ENCODE data around the gene DRC7.

Gene DRC7

DNA sequence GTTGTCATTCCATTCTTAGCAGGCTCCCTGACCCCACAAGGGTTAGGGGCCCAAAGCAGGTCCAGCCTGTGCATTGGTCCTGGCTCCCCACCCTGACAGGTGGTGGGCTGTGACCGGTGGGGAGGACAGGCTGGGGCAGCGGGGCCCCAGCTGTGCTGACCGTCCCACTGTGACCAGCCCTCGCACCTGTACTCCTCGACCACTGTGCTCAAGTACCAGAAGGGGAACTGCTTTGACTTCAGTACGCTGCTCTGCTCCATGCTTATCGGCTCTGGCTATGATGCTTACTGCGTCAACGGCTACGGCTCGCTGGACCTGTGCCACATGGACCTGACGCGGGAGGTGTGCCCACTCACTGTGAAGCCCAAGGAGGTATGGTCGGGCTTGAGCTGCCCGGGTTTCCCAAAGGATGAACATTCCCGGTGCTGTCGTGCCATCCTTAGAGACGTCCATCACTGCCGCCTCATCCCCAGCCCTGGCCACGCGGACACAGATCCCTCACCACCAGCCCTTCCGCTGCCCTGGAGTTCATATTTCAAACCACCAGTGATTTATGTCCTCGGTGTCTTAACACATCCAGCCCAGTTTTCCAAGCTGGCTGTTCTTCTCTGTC, 7.3 kb downstream of the DRC7 start:
- TF ChIP-seq, protein P1, sequence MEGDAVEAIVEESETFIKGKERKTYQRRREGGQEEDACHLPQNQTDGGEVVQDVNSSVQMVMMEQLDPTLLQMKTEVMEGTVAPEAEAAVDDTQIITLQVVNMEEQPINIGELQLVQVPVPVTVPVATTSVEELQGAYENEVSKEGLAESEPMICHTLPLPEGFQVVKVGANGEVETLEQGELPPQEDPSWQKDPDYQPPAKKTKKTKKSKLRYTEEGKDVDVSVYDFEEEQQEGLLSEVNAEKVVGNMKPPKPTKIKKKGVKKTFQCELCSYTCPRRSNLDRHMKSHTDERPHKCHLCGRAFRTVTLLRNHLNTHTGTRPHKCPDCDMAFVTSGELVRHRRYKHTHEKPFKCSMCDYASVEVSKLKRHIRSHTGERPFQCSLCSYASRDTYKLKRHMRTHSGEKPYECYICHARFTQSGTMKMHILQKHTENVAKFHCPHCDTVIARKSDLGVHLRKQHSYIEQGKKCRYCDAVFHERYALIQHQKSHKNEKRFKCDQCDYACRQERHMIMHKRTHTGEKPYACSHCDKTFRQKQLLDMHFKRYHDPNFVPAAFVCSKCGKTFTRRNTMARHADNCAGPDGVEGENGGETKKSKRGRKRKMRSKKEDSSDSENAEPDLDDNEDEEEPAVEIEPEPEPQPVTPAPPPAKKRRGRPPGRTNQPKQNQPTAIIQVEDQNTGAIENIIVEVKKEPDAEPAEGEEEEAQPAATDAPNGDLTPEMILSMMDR (conservative IDR thresholded peaks at IDR 0.05; ENCODE audit: low read length): no peak
- no peak for DNase-seq (ENCODE audit: low read depth)
- no peak overlapping the region for H3K4me3 ChIP-seq (ENCODE audit: low read length)

GRCh38 chr16:57703416-57704010, 8.9 kb downstream of the DRC7 start:
- H3K4me3 ChIP-seq (ENCODE audit: low read length): no peak overlapping the region
- DNase-seq (ENCODE audit: low read depth): no peak
- TF ChIP-seq, protein P1 (conservative IDR thresholded peaks at IDR 0.05; ENCODE audit: low read length): no peak

GRCh38 chr16:57704011-57704904, 9.7 kb downstream of the DRC7 start:
- TF ChIP-seq, protein P1 (conservative IDR thresholded peaks at IDR 0.05; ENCODE audit: low read length): no peak
- no peak for DNase-seq (ENCODE audit: low read depth)
- no peak overlapping the region for H3K4me3 ChIP-seq (ENCODE audit: low read length)

DNA sequence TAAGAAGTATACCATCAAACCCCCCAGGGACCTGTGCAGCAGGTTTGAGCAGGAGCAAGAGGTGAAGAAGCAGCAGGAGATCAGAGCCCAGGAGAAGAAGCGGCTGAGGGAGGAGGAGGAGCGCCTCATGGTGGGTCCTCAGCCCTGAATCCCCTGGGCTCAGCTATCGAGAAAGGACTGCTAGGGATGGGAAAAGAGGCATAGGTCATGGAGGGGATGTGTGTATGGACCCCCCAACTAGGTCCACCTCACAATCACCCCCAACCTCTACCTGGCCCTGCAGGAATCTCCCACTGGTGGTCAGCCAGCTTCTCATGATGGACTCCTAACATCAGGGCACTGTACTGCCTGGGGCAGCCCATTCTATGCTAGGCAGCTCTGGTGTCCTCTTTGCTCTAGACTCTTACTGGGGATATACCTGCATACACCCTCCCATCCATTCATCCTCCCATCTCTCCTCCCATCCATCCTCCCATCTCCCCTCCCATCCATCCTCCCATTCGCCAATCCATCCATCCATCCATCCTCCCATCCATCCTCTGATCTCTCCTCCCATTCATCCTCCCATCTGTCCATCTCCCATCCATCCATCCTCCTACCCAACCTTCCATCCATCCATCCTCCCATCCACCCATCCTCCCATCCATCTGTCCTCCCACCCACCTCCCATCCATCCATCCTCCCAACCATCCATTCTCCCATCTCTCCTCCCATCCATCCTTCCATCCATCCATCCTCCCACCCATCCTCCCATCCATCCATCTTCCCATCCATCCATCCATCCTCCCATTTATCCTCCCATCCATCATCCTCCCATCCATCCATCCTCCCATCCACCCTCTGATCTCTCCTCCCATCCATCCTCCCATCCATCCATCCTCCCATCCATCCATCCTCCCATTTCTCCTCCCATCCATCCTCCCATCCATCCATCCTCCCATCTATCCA, 10.6 kb downstream of the DRC7 start:
- no peak for DNase-seq (ENCODE audit: low read depth)
- TF ChIP-seq, protein P1 (conservative IDR thresholded peaks at IDR 0.05; ENCODE audit: low read length): no peak
- no peak overlapping the region for H3K4me3 ChIP-seq (ENCODE audit: low read length)

DNA sequence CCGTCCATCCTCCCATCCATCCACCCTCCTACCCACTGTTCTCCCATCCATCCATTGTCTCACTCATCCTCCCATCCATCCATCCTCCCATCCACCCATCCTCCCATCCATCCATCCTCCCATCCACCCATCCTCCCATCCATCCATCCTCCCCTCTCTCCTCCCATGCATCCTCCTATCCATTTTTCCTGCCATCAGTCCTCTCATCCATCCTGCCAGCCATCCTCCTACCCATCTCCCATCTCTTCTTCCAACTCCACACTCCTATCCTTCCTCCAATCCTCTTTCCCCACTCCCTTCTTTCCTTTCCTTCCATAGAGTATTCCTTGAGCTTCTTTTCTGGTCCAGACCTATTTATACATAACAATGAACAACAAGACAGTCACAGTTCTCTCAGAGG, 12.1 kb downstream of the DRC7 start:
- DNase-seq (ENCODE audit: low read depth): no peak
- TF ChIP-seq, protein P1 (conservative IDR thresholded peaks at IDR 0.05; ENCODE audit: low read length): no peak
- no peak overlapping the region for H3K4me3 ChIP-seq (ENCODE audit: low read length)

GRCh38 chr16:57707331-57707730, 12.7 kb downstream of the DRC7 start:
- TF ChIP-seq, protein P1 (conservative IDR thresholded peaks at IDR 0.05; ENCODE audit: low read length): no peak
- no peak overlapping the region for H3K4me3 ChIP-seq (ENCODE audit: low read length)
- DNase-seq (ENCODE audit: low read depth): no peak
